Measurements from ENCODE around the gene COL8A1.

DNA sequence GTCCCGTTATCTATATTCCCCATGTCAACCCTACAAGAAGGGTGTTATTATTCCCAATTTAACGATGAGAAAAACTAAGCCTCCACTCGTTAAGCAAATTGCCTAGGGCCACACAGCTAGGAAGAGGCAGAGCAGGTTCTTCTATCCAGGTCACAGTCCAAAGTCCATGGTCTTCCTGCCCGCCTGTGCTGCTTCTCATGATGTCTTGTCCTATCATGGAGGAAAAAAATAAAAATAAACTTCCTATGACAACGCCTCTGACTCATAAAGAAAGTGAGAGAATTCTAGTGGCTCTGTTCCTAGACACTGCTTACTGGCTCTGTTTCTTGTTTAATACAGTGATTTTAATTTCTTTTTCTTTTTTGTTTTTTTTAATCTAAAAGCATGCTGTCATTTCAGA lies 9.7 kb downstream of the COL8A1 start:
- TF ChIP-seq, protein P1, sequence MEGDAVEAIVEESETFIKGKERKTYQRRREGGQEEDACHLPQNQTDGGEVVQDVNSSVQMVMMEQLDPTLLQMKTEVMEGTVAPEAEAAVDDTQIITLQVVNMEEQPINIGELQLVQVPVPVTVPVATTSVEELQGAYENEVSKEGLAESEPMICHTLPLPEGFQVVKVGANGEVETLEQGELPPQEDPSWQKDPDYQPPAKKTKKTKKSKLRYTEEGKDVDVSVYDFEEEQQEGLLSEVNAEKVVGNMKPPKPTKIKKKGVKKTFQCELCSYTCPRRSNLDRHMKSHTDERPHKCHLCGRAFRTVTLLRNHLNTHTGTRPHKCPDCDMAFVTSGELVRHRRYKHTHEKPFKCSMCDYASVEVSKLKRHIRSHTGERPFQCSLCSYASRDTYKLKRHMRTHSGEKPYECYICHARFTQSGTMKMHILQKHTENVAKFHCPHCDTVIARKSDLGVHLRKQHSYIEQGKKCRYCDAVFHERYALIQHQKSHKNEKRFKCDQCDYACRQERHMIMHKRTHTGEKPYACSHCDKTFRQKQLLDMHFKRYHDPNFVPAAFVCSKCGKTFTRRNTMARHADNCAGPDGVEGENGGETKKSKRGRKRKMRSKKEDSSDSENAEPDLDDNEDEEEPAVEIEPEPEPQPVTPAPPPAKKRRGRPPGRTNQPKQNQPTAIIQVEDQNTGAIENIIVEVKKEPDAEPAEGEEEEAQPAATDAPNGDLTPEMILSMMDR (IDR thresholded peaks at IDR 0.05; ENCODE audit: insufficient read depth, low read length), result no peak
- TF ChIP-seq GABPA (IDR thresholded peaks at IDR 0.05; ENCODE audit: low read depth), result no peak
- no peak for TF ChIP-seq POLR2AphosphoS5 (IDR thresholded peaks at IDR 0.05; ENCODE audit: low read depth)
- TF ChIP-seq SPI1 (IDR thresholded peaks at IDR 0.05; ENCODE audit: borderline replicate concordance, low read depth), result no peak
- TF ChIP-seq, protein P2, sequence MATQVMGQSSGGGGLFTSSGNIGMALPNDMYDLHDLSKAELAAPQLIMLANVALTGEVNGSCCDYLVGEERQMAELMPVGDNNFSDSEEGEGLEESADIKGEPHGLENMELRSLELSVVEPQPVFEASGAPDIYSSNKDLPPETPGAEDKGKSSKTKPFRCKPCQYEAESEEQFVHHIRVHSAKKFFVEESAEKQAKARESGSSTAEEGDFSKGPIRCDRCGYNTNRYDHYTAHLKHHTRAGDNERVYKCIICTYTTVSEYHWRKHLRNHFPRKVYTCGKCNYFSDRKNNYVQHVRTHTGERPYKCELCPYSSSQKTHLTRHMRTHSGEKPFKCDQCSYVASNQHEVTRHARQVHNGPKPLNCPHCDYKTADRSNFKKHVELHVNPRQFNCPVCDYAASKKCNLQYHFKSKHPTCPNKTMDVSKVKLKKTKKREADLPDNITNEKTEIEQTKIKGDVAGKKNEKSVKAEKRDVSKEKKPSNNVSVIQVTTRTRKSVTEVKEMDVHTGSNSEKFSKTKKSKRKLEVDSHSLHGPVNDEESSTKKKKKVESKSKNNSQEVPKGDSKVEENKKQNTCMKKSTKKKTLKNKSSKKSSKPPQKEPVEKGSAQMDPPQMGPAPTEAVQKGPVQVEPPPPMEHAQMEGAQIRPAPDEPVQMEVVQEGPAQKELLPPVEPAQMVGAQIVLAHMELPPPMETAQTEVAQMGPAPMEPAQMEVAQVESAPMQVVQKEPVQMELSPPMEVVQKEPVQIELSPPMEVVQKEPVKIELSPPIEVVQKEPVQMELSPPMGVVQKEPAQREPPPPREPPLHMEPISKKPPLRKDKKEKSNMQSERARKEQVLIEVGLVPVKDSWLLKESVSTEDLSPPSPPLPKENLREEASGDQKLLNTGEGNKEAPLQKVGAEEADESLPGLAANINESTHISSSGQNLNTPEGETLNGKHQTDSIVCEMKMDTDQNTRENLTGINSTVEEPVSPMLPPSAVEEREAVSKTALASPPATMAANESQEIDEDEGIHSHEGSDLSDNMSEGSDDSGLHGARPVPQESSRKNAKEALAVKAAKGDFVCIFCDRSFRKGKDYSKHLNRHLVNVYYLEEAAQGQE (IDR thresholded peaks at IDR 0.05; ENCODE audit: insufficient replicate concordance, low read depth), result no peak
